Measurements from ENCODE around the gene PIK3AP1. TPM values are rescaled to one million over a fixed set of nuclear protein-coding genes. Genes with fewer than 3 reads are reported as not detected.

The PIK3AP1 gene
- total and polyA plus RNA-seq, 2 of the 8 experiments (the other 6 are each of a cell fraction or from before 2014, with no cell fraction given): 1.9 to 4.5 TPM

DNA sequence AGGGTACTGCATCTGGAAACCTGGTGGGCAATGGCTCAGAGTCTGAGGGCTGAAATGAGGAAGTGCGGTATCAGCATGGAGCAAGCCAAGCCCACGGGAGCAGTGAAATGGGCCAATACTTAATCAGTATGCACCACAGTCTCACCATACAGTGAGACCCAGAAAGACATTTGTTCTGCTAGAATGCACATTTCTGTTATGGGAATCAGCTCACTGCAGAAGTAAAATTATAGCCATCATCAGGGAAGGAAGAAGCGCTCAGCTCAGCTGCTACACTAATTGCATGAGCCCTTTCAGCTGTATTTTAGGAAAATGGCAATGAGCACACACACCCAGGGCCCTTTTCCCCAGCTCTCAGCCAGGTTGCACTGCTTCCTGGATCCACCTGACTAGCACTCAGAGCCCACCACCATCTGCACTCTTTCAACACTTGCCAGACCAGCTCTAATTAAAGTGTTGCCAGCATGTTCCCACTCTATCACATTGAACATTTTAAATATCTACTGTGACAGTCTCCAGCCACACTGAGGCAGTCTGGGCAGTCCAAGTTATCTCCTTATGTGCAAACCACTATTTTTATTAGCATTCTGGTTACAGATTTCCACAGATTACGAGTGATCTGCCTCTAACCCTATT lies 44.2 kb upstream of the PIK3AP1 start (continued):
- TF ChIP-seq GABPA (IDR thresholded peaks at IDR 0.05; ENCODE audit: borderline replicate concordance, insufficient read depth, low read length): no peak

Data from H1 (cell line).